ENCODE data around the gene CSNK1D.

CSNK1D gene

GRCh38 chr17:82228278-82228841 is 45.1 kb downstream of the CSNK1D start:
- Histone ChIP-seq H3K4me3 (ENCODE audit: low read depth, low read length) (peak overlapping the region; percentile 60), H3K9me3 (ENCODE audit: control insufficient read depth, insufficient read depth, low read depth, low read length) (no peaks in the 10 kb centered on the region), H3K36me3 (ENCODE audit: control insufficient read depth, insufficient read depth, low read length) (no peaks in the 10 kb centered on the region), H3K4me1 (ENCODE audit: control insufficient read depth, insufficient read depth, low read length) (peaks cover 16% of the 10 kb centered on the region), H3K9ac (ENCODE audit: low read length) (no peak overlapping the region), H3K27me3 (ENCODE audit: control insufficient read depth, insufficient read depth, low read length) (peaks cover 46% of the 10 kb centered on the region), H3K27ac (ENCODE audit: low read depth, low read length) (no peak overlapping the region; the same call in 1 of the 2 replicates)

- H3K27ac ChIP-seq (ENCODE audit: low read depth, low read length) = no peak overlapping the region
- no peak overlapping the region for H3K9ac ChIP-seq (ENCODE audit: low read length)
- no peaks in the 10 kb centered on the region for H3K9me3 ChIP-seq (ENCODE audit: control insufficient read depth, insufficient read depth, low read depth, low read length)
- peaks cover 16% of the 10 kb centered on the region for H3K4me1 ChIP-seq (ENCODE audit: control insufficient read depth, insufficient read depth, low read length)
- no peaks in the 10 kb centered on the region for H3K36me3 ChIP-seq (ENCODE audit: control insufficient read depth, insufficient read depth, low read length)
- peak overlapping the region; percentile 60 for H3K4me3 ChIP-seq (ENCODE audit: low read depth, low read length)
- H3K27me3 ChIP-seq (ENCODE audit: control insufficient read depth, insufficient read depth, low read length) = peaks cover 46% of the 10 kb centered on the region
These were observed 45.7 kb downstream of the CSNK1D start for GRCh38 chr17:82227629-82228277.

- H3K27me3 ChIP-seq (ENCODE audit: control insufficient read depth, insufficient read depth, low read length) = peaks cover 46% of the 10 kb centered on the region
- H3K27ac ChIP-seq (ENCODE audit: low read depth, low read length) = no peak overlapping the region
- H3K9ac ChIP-seq (ENCODE audit: low read length) = no peak overlapping the region
- H3K4me3 ChIP-seq (ENCODE audit: low read depth, low read length) = no peak overlapping the region
- peaks cover 11% of the 10 kb centered on the region for H3K4me1 ChIP-seq (ENCODE audit: control insufficient read depth, insufficient read depth, low read length)
- H3K9me3 ChIP-seq (ENCODE audit: control insufficient read depth, insufficient read depth, low read depth, low read length) = no peaks in the 10 kb centered on the region
- no peaks in the 10 kb centered on the region for H3K36me3 ChIP-seq (ENCODE audit: control insufficient read depth, insufficient read depth, low read length)
These were observed 46.5 kb downstream of the CSNK1D start for GRCh38 chr17:82226809-82227628.

GRCh38 chr17:82226146-82226808 is 47.2 kb downstream of the CSNK1D start:
- no peak overlapping the region for H3K27ac ChIP-seq (ENCODE audit: low read depth, low read length)
- H3K9me3 ChIP-seq (ENCODE audit: control insufficient read depth, insufficient read depth, low read depth, low read length) = no peaks in the 10 kb centered on the region
- no peak overlapping the region for H3K4me3 ChIP-seq (ENCODE audit: low read depth, low read length)
- peaks cover 42% of the 10 kb centered on the region for H3K27me3 ChIP-seq (ENCODE audit: control insufficient read depth, insufficient read depth, low read length)
- H3K9ac ChIP-seq (ENCODE audit: low read length) = no peak overlapping the region
- H3K36me3 ChIP-seq (ENCODE audit: control insufficient read depth, insufficient read depth, low read length) = no peaks in the 10 kb centered on the region
- peaks cover 10% of the 10 kb centered on the region; the same call in 1 of the 2 replicates for H3K4me1 ChIP-seq (ENCODE audit: control insufficient read depth, insufficient read depth, low read length)

- H3K4me3 ChIP-seq (ENCODE audit: low read depth, low read length) = no peak overlapping the region
- no peaks in the 10 kb centered on the region for H3K9me3 ChIP-seq (ENCODE audit: control insufficient read depth, insufficient read depth, low read depth, low read length)
- no peak overlapping the region for H3K9ac ChIP-seq (ENCODE audit: low read length)
- H3K27me3 ChIP-seq (ENCODE audit: control insufficient read depth, insufficient read depth, low read length) = peaks cover 35% of the 10 kb centered on the region
- peaks cover 10% of the 10 kb centered on the region; the same call in 1 of the 2 replicates for H3K4me1 ChIP-seq (ENCODE audit: control insufficient read depth, insufficient read depth, low read length)
- H3K27ac ChIP-seq (ENCODE audit: low read depth, low read length) = no peak overlapping the region
- no peaks in the 10 kb centered on the region for H3K36me3 ChIP-seq (ENCODE audit: control insufficient read depth, insufficient read depth, low read length)
These were observed 48.0 kb downstream of the CSNK1D start for GRCh38 chr17:82225368-82226029.

- H3K9ac ChIP-seq (ENCODE audit: low read length) = no peak overlapping the region
- H3K9me3 ChIP-seq (ENCODE audit: control insufficient read depth, insufficient read depth, low read depth, low read length) = no peaks in the 10 kb centered on the region
- no peak overlapping the region for H3K27ac ChIP-seq (ENCODE audit: low read depth, low read length)
- H3K4me1 ChIP-seq (ENCODE audit: control insufficient read depth, insufficient read depth, low read length) = peaks cover 5% of the 10 kb centered on the region; the same call in 1 of the 2 replicates
- peaks cover 27% of the 10 kb centered on the region for H3K27me3 ChIP-seq (ENCODE audit: control insufficient read depth, insufficient read depth, low read length)
- H3K4me3 ChIP-seq (ENCODE audit: low read depth, low read length) = no peak overlapping the region
- no peaks in the 10 kb centered on the region for H3K36me3 ChIP-seq (ENCODE audit: control insufficient read depth, insufficient read depth, low read length)
These were observed 48.8 kb downstream of the CSNK1D start for GRCh38 chr17:82224666-82225065.

- Histone ChIP-seq H3K27me3 (ENCODE audit: control insufficient read depth, insufficient read depth, low read length) (peaks cover 19% of the 10 kb centered on the region), H3K4me1 (ENCODE audit: control insufficient read depth, insufficient read depth, low read length) (peaks cover 5% of the 10 kb centered on the region; the same call in 1 of the 2 replicates), H3K4me3 (ENCODE audit: low read depth, low read length) (no peak overlapping the region), H3K9ac (ENCODE audit: low read length) (no peak overlapping the region), H3K27ac (ENCODE audit: low read depth, low read length) (no peak overlapping the region), H3K9me3 (ENCODE audit: control insufficient read depth, insufficient read depth, low read depth, low read length) (no peaks in the 10 kb centered on the region), H3K36me3 (ENCODE audit: control insufficient read depth, insufficient read depth, low read length) (no peaks in the 10 kb centered on the region)
These were observed 50.0 kb downstream of the CSNK1D start for GRCh38 chr17:82223517-82223916.

GRCh38 chr17:82222816-82223215 is 50.7 kb downstream of the CSNK1D start:
- Histone ChIP-seq H3K36me3 (ENCODE audit: control insufficient read depth, insufficient read depth, low read length) (no peaks in the 10 kb centered on the region), H3K4me1 (ENCODE audit: control insufficient read depth, insufficient read depth, low read length) (peaks cover 5% of the 10 kb centered on the region; the same call in 1 of the 2 replicates), H3K9ac (ENCODE audit: low read length) (no peak overlapping the region), H3K9me3 (ENCODE audit: control insufficient read depth, insufficient read depth, low read depth, low read length) (no peaks in the 10 kb centered on the region), H3K27me3 (ENCODE audit: control insufficient read depth, insufficient read depth, low read length) (peaks cover 12% of the 10 kb centered on the region), H3K27ac (ENCODE audit: low read depth, low read length) (no peak overlapping the region), H3K4me3 (ENCODE audit: low read depth, low read length) (no peak overlapping the region)

GRCh38 chr17:82221341-82221902 is 52.1 kb downstream of the CSNK1D start:
- H3K4me3 ChIP-seq (ENCODE audit: low read depth, low read length) = no peak overlapping the region
- peaks cover 11% of the 10 kb centered on the region; the same call in 1 of the 2 replicates for H3K4me1 ChIP-seq (ENCODE audit: control insufficient read depth, insufficient read depth, low read length)

More at GRCh38 chr17:82221341-82221902, 52.1 kb downstream of the CSNK1D start:
- no peaks in the 10 kb centered on the region for H3K36me3 ChIP-seq (ENCODE audit: control insufficient read depth, insufficient read depth, low read length)
- H3K27ac ChIP-seq (ENCODE audit: low read depth, low read length) = no peak overlapping the region
- H3K9me3 ChIP-seq (ENCODE audit: control insufficient read depth, insufficient read depth, low read depth, low read length) = no peaks in the 10 kb centered on the region
- H3K9ac ChIP-seq (ENCODE audit: low read length) = no peak overlapping the region
- peaks cover 3% of the 10 kb centered on the region; the same call in 1 of the 2 replicates for H3K27me3 ChIP-seq (ENCODE audit: control insufficient read depth, insufficient read depth, low read length)
